Measurements from ENCODE around the gene EML6. TPM values are rescaled to one million over a fixed set of nuclear protein-coding genes. Genes with fewer than 3 reads are reported as not detected.

EML6 gene
- total and polyA plus RNA-seq, 2 of the 13 experiments (the other 11 are each of a cell fraction or from before 2014, with no cell fraction given) = 17.2 to 32.4 TPM

- FAIRE-seq (no peak), DNase-seq (ENCODE audit: low spot score) (no peak), ATAC-seq (no peak)
- H3K36me3 ChIP-seq (replicated peaks in 1 of 2; ENCODE audit: control insufficient read depth in 1 of 2, insufficient read depth in 2 of 2, low read length in 2 of 2) = peaks cover 1 to 13% of the 10 kb centered on the region in 2 experiments; a peak in 2 of 5 replicates
- in situ Hi-C loops (cut with HindIII; ENCODE audit: extremely low pct_ligation_motif_present, low pct_unique_long_range_greater_than_20kb) = no loop called here
- H3K9me3 ChIP-seq (ENCODE audit: low read length) = peaks cover 6% of the 10 kb centered on the region; the same call in 1 of the 2 replicates
- no TSS peak for BruUV-seq (replicated peaks)
- ChIA-PET POLR2A (no interaction called here), CTCF (ENCODE audit: low intra/inter-chr PET ratio, low total read pairs) (no interaction called here)
- H3K4me1 ChIP-seq (ENCODE audit: insufficient read depth, low read length) = no peaks in the 10 kb centered on the region
- no peaks in the 10 kb centered on the region for H4K20me1 ChIP-seq (ENCODE audit: insufficient read depth, low read length)
- H3K27ac ChIP-seq (ENCODE audit: extremely low read length, insufficient read depth, low read length) = no peak overlapping the region
- H2AFZ ChIP-seq (ENCODE audit: low read length) = no peak overlapping the region
- no peaks in the 10 kb centered on the region for H3K79me2 ChIP-seq (ENCODE audit: insufficient read depth, low read length)
- intact Hi-C loops (cut with micrococcal nuclease; ENCODE audit: unreplicated experiment) = no loop called here
- no peak overlapping the region for H3K4me3 ChIP-seq (replicated peaks in 1 of 3; ENCODE audit: insufficient read depth in 1 of 3, low read depth in 2 of 3, low read length in 3 of 3)
- no peak overlapping the region for H3K4me2 ChIP-seq (ENCODE audit: low read depth, low read length)
- TF ChIP-seq ZNF598 (CRISPR knock-in tag; IDR thresholded peaks at IDR 0.05; ENCODE audit: borderline replicate concordance) = no peak
- no peak for TF ChIP-seq NR2F1 (CRISPR knock-in tag; IDR thresholded peaks at IDR 0.05)
- TF ChIP-seq ZBTB20 (CRISPR knock-in tag; IDR thresholded peaks at IDR 0.05; ENCODE audit: borderline replicate concordance, low read depth) = no peak
- no peak for TF ChIP-seq POLR2A (IDR thresholded peaks at IDR 0.05; ENCODE audit: insufficient read depth in 1 of 2, low read depth in 2 of 2, low read length in 2 of 2)
- no peak for TF ChIP-seq ZNF891 (CRISPR knock-in tag; IDR thresholded peaks at IDR 0.05)
- TF ChIP-seq, protein P1, sequence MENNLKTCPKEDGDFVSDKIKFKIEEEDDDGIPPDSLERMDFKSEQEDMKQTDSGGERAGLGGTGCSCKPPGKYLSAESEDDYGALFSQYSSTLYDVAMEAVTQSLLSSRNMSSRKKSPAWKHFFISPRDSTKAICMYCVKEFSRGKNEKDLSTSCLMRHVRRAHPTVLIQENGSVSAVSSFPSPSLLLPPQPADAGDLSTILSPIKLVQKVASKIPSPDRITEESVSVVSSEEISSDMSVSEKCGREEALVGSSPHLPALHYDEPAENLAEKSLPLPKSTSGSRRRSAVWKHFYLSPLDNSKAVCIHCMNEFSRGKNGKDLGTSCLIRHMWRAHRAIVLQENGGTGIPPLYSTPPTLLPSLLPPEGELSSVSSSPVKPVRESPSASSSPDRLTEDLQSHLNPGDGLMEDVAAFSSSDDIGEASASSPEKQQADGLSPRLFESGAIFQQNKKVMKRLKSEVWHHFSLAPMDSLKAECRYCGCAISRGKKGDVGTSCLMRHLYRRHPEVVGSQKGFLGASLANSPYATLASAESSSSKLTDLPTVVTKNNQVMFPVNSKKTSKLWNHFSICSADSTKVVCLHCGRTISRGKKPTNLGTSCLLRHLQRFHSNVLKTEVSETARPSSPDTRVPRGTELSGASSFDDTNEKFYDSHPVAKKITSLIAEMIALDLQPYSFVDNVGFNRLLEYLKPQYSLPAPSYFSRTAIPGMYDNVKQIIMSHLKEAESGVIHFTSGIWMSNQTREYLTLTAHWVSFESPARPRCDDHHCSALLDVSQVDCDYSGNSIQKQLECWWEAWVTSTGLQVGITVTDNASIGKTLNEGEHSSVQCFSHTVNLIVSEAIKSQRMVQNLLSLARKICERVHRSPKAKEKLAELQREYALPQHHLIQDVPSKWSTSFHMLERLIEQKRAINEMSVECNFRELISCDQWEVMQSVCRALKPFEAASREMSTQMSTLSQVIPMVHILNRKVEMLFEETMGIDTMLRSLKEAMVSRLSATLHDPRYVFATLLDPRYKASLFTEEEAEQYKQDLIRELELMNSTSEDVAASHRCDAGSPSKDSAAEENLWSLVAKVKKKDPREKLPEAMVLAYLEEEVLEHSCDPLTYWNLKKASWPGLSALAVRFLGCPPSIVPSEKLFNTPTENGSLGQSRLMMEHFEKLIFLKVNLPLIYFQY (CRISPR knock-in tag; IDR thresholded peaks at IDR 0.05; ENCODE audit: borderline replicate concordance) = no peak
- TF ChIP-seq, protein P2, sequence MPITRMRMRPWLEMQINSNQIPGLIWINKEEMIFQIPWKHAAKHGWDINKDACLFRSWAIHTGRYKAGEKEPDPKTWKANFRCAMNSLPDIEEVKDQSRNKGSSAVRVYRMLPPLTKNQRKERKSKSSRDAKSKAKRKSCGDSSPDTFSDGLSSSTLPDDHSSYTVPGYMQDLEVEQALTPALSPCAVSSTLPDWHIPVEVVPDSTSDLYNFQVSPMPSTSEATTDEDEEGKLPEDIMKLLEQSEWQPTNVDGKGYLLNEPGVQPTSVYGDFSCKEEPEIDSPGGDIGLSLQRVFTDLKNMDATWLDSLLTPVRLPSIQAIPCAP (CRISPR knock-in tag; IDR thresholded peaks at IDR 0.05; ENCODE audit: low read depth) = no peak
- TF ChIP-seq KMT2A (CRISPR knock-in tag; IDR thresholded peaks at IDR 0.05) = no peak
- no peak for TF ChIP-seq SKIL (CRISPR knock-in tag; IDR thresholded peaks at IDR 0.05; ENCODE audit: borderline replicate concordance)
- TF ChIP-seq, protein P3, sequence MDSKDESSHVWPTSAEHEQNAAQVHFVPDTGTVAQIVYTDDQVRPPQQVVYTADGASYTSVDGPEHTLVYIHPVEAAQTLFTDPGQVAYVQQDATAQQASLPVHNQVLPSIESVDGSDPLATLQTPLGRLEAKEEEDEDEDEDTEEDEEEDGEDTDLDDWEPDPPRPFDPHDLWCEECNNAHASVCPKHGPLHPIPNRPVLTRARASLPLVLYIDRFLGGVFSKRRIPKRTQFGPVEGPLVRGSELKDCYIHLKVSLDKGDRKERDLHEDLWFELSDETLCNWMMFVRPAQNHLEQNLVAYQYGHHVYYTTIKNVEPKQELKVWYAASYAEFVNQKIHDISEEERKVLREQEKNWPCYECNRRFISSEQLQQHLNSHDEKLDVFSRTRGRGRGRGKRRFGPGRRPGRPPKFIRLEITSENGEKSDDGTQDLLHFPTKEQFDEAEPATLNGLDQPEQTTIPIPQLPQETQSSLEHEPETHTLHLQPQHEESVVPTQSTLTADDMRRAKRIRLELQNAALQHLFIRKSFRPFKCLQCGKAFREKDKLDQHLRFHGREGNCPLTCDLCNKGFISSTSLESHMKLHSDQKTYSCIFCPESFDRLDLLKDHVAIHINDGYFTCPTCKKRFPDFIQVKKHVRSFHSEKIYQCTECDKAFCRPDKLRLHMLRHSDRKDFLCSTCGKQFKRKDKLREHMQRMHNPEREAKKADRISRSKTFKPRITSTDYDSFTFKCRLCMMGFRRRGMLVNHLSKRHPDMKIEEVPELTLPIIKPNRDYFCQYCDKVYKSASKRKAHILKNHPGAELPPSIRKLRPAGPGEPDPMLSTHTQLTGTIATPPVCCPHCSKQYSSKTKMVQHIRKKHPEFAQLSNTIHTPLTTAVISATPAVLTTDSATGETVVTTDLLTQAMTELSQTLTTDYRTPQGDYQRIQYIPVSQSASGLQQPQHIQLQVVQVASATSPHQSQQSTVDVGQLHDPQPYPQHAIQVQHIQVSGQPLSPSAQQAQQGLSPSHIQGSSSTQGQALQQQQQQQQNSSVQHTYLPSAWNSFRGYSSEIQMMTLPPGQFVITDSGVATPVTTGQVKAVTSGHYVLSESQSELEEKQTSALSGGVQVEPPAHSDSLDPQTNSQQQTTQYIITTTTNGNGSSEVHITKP (CRISPR knock-in tag; IDR thresholded peaks at IDR 0.05; ENCODE audit: low read depth) = no peak
- no peak for TF ChIP-seq ZMAT3 (CRISPR knock-in tag; conservative IDR thresholded peaks at IDR 0.05)
- no peak overlapping the region for H3K9ac ChIP-seq (ENCODE audit: insufficient read depth, low read depth, low read length)
- no peaks in the 10 kb centered on the region for H3K27me3 ChIP-seq (ENCODE audit: control insufficient read depth in 1 of 2, insufficient read depth in 2 of 2, low read length in 2 of 2)
- 71% methylated on average over 4 of the region's 4 CpGs for WGBS (ENCODE audit: low lambda C conversion rate)
Measured at GRCh38 chr2:54891909-54892308, 168.4 kb downstream of the EML6 start.
